GM12872 (cell line): ENCODE data around the gene MXRA5.

Experiments
- CTCF ChIP-seq: IDR thresholded peaks from 3 replicates; pipeline ENCODE4 v1.5.1; 2011; ENCODE audit warnings: low read depth, mild to moderate bottlenecking, low read length, moderate library complexity; ENCODE audit not compliant: insufficient read depth

The MXRA5 gene

DNA sequence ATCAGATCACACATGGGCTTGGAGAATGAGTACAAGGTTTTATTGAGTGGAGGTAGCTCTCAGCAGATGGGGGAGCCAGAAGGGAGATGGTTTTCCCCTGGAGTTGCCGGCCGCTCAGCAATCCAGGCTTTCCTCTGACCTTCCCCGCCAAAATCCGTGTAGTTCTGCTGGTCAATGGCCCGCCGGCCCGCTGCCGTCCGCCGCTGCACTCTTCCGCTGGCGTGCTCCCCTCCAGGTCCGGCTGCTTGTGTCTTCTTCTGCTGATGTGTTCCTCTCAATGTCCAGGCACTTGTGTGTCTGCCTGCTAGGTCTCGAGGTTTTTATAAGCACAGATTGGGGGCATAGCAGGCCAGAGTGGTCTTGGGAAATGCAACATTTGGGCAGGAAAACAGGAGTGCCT is 14.4 kb upstream of the MXRA5 start:
- TF ChIP-seq CTCF = no peak

DNA sequence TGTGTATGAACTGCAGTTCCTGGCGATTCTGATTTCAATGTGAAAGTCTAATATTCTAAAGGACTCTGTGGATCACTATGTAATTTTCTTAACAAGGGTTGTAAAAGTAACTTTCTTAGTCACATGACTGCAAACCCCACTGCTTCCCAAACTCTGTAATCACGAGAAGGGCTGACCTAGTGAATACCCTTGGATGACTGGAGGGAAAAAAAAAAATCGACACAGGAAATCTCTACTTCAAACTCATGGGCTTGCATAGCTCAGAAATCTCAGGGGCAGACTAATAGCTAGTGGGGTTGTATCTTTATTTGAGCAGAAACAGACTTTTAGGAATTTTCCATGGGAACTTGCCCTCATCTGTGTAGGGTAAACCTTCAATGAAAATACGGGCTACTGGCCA is 4.8 kb upstream of the MXRA5 start:
- TF ChIP-seq CTCF = no peak

- no peak for TF ChIP-seq CTCF
Measured at GRCh38 chrX:3348191-3348590, 1.7 kb upstream of the MXRA5 start.

GRCh38 chrX:3345281-3346191 is 916 bp downstream of the MXRA5 start:
- no peak for TF ChIP-seq CTCF

GRCh38 chrX:3340016-3340415 is 6.4 kb downstream of the MXRA5 start:
- TF ChIP-seq CTCF = no peak

- TF ChIP-seq CTCF = no peak
Measured at GRCh38 chrX:3326681-3327080, 19.8 kb downstream of the MXRA5 start.

- TF ChIP-seq CTCF = no peak
Measured at GRCh38 chrX:3320471-3321046, 25.9 kb downstream of the MXRA5 start.
